HuH-7.5 (cell line): ENCODE measurements around the gene EVC.
"Not testable (repeated sequence)": the region's sequence is repeated elsewhere in the genome, so short reads cannot be mapped to it uniquely, and the experiment has no call there.

Experiments used
- DNase-seq: peaks from one replicate; pipeline ENCODE4 v3.0.0; 2011; ENCODE audit warnings: low spot score

EVC gene

DNA sequence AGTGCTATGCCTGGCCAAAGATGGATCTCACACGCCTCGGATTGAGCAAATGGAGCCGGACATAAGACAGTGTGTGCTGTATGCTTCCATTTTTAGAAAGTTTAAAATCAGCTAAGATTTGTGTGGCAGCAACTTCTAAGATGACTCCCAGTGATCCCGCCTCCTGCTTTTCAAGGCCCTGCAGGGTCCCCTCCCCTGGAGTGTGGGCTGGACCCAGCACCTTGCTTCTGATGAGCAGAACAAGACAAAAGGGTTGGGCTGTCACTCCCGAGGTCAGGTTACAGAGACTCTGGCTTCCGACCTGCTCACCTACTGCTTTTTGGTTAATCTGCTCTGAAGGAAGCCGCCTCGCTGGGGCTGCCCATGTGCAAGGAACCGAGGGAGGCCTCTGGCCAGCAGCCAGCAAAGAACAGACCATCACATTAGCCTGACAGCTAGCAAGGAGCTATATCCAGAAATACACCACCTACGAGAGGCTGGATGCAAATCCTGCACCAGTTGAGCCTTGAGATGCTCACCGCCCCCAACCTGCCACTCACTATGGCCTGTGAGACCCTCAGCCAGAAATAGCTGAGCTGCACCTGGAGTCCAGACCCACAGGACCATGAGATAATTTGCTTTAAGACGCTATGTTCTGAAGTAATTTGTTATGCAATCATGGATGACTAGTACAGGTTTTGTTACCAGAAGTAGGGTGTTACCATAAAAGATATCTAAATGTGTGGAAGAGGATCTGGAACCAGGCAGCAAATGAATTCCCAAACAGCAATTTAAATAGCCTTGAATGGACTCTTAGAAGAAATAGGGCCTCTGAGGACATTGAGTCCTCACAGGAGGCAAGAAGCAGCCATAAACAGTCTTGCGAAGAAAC is 134.3 kb downstream of the EVC start:
- DNase-seq, result no peak

- no peak for DNase-seq
These were observed 140.8 kb downstream of the EVC start for GRCh38 chr4:5851637-5852301.

GRCh38 chr4:5852523-5853202 is 141.7 kb downstream of the EVC start:
- DNase-seq, result no peak

DNA sequence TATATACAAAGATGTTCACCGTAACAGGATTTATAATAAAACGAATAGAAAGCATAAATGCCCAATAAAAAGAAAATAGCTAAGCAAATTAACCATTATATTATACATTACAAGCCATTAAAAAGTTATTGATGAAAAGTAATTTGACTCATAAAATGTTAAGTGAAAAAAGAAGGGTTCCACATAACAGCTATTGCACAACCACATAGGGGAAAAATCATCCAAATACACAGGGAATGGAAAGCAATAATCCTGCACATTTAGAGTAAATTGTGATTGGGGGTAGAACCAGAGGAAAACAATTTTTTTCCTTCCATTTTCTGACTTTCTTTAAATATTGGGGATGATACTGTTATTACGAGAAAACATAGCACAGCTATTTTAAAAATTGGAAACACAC is 143.9 kb downstream of the EVC start:
- no peak for DNase-seq

GRCh38 chr4:5856362-5856761 is 145.4 kb downstream of the EVC start:
- DNase-seq, result not testable (repeated sequence)

- no peak for DNase-seq
These were observed 146.2 kb downstream of the EVC start for GRCh38 chr4:5857199-5857598.

GRCh38 chr4:5858020-5858769 is 147.2 kb downstream of the EVC start:
- no peak for DNase-seq

DNA sequence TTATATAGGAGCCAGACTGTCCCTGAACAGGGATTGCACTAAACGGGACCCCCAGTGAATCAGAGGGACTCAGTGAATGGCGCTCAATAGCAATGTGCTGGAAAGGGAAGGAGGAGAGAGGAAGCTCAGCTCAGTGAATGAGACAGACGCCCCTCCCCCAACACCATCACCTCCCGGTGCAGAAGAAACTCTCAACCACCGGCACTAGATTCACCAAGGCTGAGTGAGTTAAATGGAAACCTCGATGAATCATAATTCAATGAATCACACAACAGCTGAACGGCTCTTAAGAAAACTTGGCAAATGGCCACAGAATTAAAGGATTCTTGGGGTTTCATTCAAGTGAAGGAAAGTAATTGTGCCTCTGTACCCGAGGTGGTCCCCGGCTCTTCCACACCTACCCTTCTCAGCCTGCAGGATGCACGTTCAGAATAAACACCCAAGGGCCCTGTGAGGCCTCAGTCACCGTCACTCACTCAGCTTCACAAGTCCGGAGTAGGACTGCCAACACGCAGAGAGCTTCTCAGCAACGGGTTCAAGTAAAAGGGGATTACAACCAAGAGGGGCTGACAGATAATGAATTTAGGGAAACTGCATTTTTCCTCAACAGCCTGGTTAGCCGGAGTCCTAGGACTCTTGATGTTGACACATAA is 152.6 kb downstream of the EVC start:
- no peak for DNase-seq
